Right kidney (tissue), 1 donor: ENCODE data around the gene OTUB2.

Source experiments
- DNase-seq: peaks from one replicate; pipeline ENCODE4 v3.0.0-alpha.2; 2016

Gene OTUB2

GRCh38 chr14:93996130-93996695 lies 29.9 kb upstream of the OTUB2 start:
- DNase-seq = no peak

GRCh38 chr14:93997082-93997481 lies 29.1 kb upstream of the OTUB2 start, which contains the start of gene CCDC197:
Gene CCDC197 (plus strand): TSS chr14:93997301. CDS start chr14:93998132, 831 bp downstream.
- DNase-seq = no peak

- no peak for DNase-seq
These were observed 27.9 kb upstream of the OTUB2 start for GRCh38 chr14:93997916-93998870.

DNA sequence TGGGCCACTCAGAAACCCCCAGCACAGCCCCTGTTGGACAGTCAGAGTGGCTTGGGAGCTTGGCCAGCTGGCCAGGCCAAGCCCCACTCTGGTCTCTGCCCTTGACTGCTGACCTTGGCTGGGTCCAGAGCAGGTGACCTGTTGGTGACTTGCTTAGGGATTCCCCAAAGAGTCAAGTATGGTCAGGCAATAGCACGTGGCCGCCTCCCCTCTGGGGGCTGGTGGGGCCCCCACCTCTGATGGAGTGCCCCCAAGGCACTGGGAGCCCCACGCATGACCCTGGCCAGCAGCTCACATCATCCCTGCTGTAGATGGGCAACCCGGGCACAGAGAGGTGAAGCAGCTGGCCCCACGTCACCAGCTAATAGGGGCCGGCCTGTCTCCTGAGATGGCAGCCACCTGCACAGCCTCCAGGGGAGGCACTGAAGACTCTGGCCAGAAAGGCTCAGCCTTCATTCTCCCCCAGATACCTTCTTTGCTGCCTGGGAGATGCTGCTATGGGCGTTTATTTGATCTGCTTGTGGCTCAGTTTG lies 27.2 kb upstream of the OTUB2 start:
- DNase-seq = no peak

GRCh38 chr14:93999573-93999972 lies 26.6 kb upstream of the OTUB2 start:
- no peak for DNase-seq

GRCh38 chr14:94000267-94000666 lies 25.9 kb upstream of the OTUB2 start:
- DNase-seq = no peak

- no peak for DNase-seq
These were observed 25.1 kb upstream of the OTUB2 start for GRCh38 chr14:94001016-94001415.

GRCh38 chr14:94001501-94002396 lies 24.4 kb upstream of the OTUB2 start:
- peak; percentile 57 for DNase-seq

DNA sequence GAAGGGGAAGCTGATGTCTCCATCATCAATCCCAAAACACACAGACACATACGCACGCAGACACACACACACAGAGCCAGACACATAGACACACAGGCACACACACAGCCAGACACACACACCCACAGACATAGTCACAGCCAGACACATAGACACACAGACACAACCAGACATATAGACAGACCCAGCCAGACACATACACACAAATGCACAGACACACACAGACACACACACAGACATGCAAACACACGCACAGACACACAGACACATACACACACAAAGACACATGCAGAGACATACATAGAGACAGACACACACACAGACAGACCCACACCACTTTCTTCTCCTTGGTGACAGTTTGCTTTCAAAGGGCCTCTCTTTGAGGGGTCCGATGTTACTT lies 22.7 kb upstream of the OTUB2 start:
- DNase-seq = no peak

DNA sequence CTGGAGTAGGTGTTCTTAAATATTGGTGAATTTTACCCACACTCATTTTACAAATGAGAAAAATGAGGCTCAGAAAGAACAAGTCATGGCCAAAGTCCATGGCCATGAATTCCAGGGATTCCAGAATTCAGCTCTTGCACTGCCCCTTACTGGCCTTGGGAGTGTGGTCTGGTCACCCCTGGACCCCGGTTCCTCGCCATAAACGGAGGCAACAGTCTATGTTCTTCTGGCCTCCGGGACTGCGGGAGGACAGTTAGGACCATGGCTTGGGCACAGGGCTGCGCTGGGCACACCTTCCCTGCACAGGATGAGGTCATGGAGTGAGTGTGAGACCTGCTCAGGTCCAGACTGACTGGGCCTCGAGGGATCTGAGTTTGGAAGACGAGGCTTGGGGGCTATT lies 22.1 kb upstream of the OTUB2 start:
- DNase-seq = no peak

DNA sequence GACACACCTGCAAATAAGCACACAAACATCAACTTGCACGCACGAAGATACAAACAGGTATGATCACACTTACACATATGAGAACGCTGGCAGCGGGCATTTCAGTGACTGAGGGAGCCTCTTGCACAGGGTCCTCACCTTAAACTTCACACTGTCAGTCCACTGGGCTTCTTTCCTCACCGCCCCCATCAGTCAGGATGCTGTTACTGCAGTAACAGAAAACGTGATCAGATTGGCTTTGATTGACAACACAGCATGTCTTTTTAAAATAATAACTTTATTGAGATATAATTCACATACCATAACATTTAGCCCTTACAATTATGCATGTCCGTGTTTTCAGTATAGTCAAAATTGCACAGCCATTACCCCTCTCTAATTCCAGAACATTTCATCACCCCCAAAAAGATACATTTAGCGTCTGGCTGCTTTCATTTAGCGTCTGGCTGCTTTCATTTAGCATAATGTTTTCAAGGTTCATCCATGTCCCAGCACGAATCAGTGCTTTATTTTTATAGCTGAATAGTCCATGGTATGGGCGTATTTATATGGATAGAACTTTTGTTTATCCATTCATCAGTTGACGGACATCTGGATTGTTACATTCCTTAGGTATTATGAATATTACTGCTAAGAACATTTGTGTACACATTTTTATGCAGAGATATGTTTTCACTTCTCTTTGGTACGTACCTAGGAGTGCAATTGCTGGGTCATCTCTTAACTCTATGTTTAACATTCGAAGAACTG lies 20.6 kb upstream of the OTUB2 start:
- DNase-seq = no peak

DNA sequence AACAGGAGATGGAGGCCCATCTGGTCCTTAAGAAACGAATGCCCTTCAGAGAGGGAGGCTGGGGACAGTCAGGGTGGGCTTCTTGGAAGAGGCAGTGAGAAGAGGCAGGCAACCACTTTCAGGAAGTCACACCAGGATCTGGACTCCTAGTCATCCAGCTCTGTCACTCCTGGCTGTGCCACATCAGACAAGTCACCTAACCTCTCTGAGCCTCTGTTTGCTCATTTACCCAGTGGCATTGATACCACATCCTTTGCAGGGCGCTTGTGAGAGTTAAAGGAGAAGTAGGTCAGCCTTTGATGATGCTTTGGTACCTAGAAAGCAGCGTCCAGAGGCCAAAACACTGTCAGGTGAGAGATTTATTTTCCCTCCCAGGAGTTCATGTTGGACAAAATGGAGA lies 17.9 kb upstream of the OTUB2 start:
- DNase-seq = no peak

DNA sequence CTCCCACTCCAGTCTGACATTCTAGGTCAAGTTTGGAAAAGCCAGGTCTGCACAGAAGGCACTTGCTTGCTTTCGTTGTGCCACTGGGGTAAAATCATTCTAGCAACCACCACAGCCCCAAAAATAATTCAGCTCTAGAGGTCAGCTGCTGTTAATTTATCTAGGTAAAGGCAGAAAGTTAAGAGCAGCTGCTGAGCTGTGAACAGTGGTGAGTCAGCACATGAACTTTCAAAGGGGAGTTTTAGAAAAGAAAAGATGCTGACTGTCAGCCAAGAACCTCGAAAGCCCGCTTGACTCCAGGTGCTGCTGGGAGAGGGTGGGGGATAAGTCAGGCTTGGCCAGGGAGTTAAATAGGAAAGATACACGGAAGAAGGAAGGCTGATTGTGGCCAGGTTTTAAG lies 16.4 kb upstream of the OTUB2 start:
- no peak for DNase-seq

DNA sequence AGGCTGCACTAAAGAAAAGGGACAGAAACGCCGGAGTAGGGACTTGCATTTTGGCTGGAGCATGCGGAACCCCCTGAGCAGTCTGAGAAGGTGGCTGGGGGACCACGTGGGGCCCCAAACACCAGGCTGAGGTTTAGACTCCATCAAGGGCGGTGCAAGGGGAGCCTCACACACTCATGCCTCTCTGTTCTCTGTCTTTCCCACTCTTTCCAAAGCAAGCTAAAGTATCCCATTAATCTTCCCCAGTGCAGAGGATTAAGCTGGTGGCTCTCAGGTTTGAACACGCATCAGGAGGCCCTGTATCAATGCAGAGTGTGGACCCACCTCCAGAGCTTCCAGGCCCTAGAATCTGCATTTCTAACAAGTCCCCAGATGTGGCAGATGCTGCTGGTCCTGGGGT lies 15.5 kb upstream of the OTUB2 start:
- no peak for DNase-seq

GRCh38 chr14:94011795-94012194 lies 14.3 kb upstream of the OTUB2 start:
- DNase-seq = no peak

- DNase-seq = no peak
These were observed 11.8 kb upstream of the OTUB2 start for GRCh38 chr14:94014382-94014781.

GRCh38 chr14:94015223-94015622 lies 10.9 kb upstream of the OTUB2 start:
- DNase-seq = no peak

GRCh38 chr14:94016446-94016976 lies 9.6 kb upstream of the OTUB2 start:
- DNase-seq = no peak

- DNase-seq = no peak
These were observed 7.8 kb upstream of the OTUB2 start for GRCh38 chr14:94018308-94018707.

- no peak for DNase-seq
These were observed 6.8 kb upstream of the OTUB2 start for GRCh38 chr14:94019329-94019728.

DNA sequence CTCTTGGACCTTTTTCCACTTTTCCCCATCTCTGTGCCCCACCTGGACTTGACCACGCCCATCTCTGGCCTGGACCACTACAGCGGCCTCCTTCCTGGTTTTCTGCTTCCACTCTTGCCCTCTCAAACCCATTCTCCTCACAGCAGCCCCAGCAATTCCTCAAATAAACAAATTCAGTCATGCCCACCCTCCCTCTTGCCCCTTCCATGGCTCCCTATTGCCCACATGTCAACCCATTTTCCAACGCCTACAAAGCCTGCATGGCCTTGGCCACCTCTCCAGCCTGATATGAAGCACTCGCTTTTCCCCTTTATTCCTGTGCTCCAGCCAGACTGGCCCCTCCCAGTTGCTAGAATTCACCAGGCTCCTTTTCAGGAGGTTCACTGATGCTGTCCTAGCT lies 5.9 kb upstream of the OTUB2 start:
- DNase-seq = no peak

DNA sequence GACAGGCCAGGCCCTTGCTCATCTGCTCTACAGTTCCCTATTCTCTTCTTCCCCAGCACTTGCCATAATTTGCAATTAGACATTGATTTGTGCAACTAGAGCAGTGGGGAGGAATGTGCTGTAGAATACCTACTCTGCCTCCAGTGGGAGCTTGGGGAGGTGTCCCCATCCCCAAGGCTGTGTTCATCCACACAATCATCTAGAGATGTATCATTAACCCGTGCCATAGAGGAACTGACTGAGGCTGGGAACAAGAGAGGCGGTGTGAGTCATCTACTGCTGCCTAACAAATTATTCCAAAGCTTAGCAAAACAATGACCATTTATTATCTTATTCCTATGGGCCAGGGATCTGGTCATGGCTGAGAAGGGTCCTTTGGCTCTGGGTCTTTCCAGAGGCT lies 5.1 kb upstream of the OTUB2 start:
- DNase-seq = no peak
